ENCODE measurements around the gene CASS4.

The CASS4 gene

DNA sequence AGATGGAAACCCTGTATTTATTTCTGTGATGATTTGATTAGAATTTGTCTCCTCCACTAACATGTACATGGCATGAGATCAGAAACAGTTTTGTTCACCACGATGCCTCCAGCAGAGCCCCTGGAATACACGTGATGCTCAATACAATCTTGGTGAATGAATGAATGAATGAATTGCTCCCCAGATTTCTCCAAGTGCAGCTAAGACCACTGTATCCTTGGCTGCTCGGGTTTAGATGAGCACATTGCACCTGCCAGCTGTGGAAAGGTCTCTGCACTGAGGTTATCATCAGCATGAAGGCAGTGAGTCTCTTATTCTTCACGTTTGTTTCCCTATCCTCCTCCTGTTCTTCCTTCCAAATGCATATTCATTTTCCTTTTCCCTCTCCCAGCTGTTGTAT is 17.9 kb downstream of the CASS4 start:
- Mint-ChIP-seq H3K36me3 (ENCODE audit: insufficient read depth) (peaks cover 3% of the 10 kb centered on the region), H3K27ac (ENCODE audit: low read depth) (peak overlapping the region; percentile 89), H3K27me3 (no peaks in the 10 kb centered on the region), H3K9me3 (no peaks in the 10 kb centered on the region), H3K4me3 (peak overlapping the region; percentile 66), H3K4me1 (peaks cover 45% of the 10 kb centered on the region)
- no peak for ATAC-seq (replicated peaks; ENCODE audit: extremely low read depth, poor library complexity, severe bottlenecking)
- DNase-seq (ENCODE audit: low spot score in 2 of 2): no peak

GRCh38 chr20:56430461-56430860 is 18.4 kb downstream of the CASS4 start:
- H3K9me3 Mint-ChIP-seq: no peaks in the 10 kb centered on the region
- H3K4me1 Mint-ChIP-seq: peaks cover 45% of the 10 kb centered on the region
- peak overlapping the region; percentile 89 for H3K27ac Mint-ChIP-seq (ENCODE audit: low read depth)
- DNase-seq (ENCODE audit: low spot score in 2 of 2) (no peak), ATAC-seq (replicated peaks; ENCODE audit: extremely low read depth, poor library complexity, severe bottlenecking) (no peak)
- H3K4me3 Mint-ChIP-seq: peak overlapping the region; percentile 66
- peaks cover 3% of the 10 kb centered on the region for H3K36me3 Mint-ChIP-seq (ENCODE audit: insufficient read depth)
- no peaks in the 10 kb centered on the region for H3K27me3 Mint-ChIP-seq

DNA sequence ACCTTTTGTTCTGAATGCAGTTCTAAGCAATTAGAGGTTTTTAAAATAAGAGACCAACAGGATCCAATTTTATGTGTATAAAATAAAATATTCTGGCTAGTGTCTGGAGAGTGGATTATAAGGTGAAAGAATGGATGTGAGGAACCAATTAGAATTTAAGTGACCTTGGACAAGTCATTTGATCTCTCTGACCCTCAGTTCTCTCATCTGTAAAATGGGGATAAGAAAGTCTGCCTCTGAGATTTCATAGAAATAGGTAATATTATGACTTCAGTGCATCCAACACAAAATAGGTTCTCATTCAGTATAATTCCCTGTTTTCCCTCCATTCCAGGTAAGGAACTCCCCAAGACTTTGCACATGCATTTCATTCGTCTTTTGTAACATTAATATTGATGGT is 18.9 kb downstream of the CASS4 start:
- ATAC-seq (replicated peaks; ENCODE audit: extremely low read depth, poor library complexity, severe bottlenecking) (no peak), DNase-seq (ENCODE audit: low spot score in 2 of 2) (no peak)
- Mint-ChIP-seq H3K36me3 (ENCODE audit: insufficient read depth) (peaks cover 4% of the 10 kb centered on the region), H3K4me1 (peaks cover 45% of the 10 kb centered on the region), H3K27me3 (no peaks in the 10 kb centered on the region), H3K4me3 (no peak overlapping the region), H3K27ac (ENCODE audit: low read depth) (peak overlapping the region; percentile 89), H3K9me3 (no peaks in the 10 kb centered on the region)

DNA sequence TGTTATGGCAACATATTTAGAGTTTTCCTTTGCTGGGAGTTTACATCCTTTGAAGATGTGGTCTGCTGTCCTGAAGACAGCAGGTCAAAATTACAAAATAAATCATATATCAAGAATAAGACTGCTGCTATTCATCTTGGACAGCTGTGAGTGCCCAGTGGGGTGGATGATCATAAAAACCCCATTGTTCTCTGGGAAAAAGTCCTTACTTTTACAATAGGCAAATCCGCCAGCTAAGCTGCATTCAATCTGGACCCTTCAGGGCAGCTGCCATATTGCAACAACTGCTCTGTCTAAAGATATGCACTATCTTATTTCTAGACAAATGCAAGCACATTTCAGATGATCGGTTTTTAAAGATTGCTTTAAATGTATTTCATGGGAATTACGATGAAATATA is 19.4 kb downstream of the CASS4 start:
- Mint-ChIP-seq H3K4me3 (no peak overlapping the region), H3K27ac (ENCODE audit: low read depth) (no peak overlapping the region), H3K9me3 (no peaks in the 10 kb centered on the region), H3K27me3 (no peaks in the 10 kb centered on the region), H3K4me1 (peaks cover 45% of the 10 kb centered on the region), H3K36me3 (ENCODE audit: insufficient read depth) (peaks cover 5% of the 10 kb centered on the region)
- ATAC-seq (replicated peaks; ENCODE audit: extremely low read depth, poor library complexity, severe bottlenecking): no peak
- no peak for DNase-seq (ENCODE audit: low spot score in 2 of 2)

DNA sequence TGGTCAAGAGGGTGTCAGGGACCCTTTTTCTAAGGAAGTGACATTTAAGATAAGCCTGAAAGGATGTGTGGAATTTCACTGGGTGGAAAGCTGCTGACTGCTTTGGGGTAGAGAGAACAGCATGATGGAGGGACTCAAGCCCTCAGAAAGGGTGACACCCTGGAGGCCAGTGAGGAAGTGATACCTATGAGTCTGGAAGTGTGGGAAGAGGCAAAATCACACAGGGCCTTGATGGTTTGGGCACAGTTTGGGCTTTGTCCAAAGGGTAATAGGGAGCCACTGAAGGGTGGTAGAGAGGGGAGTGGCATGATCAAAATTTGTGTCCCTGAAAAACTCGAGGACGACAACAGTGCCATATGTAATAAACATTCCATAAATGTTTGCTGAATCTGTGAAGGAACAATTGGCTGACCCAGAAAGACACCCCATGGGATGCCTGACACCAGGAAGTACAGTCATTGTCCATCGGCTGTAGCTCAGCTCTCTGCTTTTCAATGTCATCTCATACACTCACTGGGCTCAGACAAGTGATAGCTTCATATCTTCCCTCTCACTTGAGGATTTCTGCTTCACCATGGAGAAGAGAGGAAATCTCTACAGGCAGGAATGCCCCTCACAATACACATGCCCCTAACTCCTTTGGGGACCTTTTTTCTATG is 21.3 kb downstream of the CASS4 start:
- DNase-seq (ENCODE audit: low spot score in 2 of 2) (no peak), ATAC-seq (replicated peaks; ENCODE audit: extremely low read depth, poor library complexity, severe bottlenecking) (no peak)
- peak overlapping the region; percentile 42 for H3K27ac Mint-ChIP-seq (ENCODE audit: low read depth)
- H3K36me3 Mint-ChIP-seq (ENCODE audit: insufficient read depth): peaks cover 12% of the 10 kb centered on the region
- no peaks in the 10 kb centered on the region for H3K9me3 Mint-ChIP-seq
- peaks cover 47% of the 10 kb centered on the region for H3K4me1 Mint-ChIP-seq
- no peaks in the 10 kb centered on the region for H3K27me3 Mint-ChIP-seq
- H3K4me3 Mint-ChIP-seq: no peak overlapping the region

- Mint-ChIP-seq H3K4me3 (no peak overlapping the region), H3K4me1 (peaks cover 47% of the 10 kb centered on the region), H3K27me3 (no peaks in the 10 kb centered on the region), H3K27ac (ENCODE audit: low read depth) (peak overlapping the region; percentile 42), H3K9me3 (no peaks in the 10 kb centered on the region), H3K36me3 (ENCODE audit: insufficient read depth) (peaks cover 12% of the 10 kb centered on the region)
- no peak for ATAC-seq (replicated peaks; ENCODE audit: extremely low read depth, poor library complexity, severe bottlenecking)
- DNase-seq (ENCODE audit: low spot score in 2 of 2): no peak
Observed at GRCh38 chr20:56433880-56434255, 21.8 kb downstream of the CASS4 start.

DNA sequence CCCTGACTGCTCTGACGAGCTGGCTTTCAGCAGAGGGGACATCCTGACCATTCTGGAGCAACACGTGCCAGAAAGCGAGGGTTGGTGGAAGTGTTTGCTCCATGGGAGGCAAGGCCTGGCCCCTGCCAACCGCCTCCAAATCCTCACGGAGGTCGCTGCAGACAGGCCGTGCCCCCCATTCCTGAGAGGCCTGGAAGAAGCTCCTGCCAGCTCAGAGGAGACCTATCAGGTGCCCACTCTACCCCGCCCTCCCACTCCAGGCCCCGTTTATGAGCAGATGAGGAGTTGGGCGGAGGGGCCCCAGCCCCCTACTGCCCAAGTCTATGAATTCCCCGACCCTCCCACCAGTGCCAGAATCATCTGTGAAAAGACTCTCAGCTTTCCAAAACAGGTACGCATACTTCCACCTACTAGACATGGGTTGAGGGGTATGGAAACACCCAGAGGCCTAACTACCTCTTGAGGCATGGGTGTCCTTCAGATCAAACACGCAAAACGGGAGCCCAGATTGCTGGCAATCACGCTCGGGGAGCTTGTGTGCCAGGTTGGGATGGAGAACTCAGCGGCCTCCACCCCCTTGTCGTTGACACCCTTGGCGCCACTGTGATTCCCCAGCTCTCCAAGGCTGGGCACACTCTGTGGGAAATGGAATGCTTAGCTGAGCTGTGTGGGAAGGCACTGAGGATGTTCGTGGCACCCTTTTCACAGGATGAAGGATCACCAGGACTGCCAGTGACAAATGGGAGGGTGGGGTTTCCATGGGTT is 25.3 kb downstream of the CASS4 start:
- H3K27me3 Mint-ChIP-seq: no peaks in the 10 kb centered on the region
- H3K9me3 Mint-ChIP-seq: no peaks in the 10 kb centered on the region
- ATAC-seq (replicated peaks; ENCODE audit: extremely low read depth, poor library complexity, severe bottlenecking): no peak
- H3K4me1 Mint-ChIP-seq: peaks cover 54% of the 10 kb centered on the region
- no peak for DNase-seq (ENCODE audit: low spot score in 2 of 2)
- H3K4me3 Mint-ChIP-seq: no peak overlapping the region
- peaks cover 8% of the 10 kb centered on the region for H3K36me3 Mint-ChIP-seq (ENCODE audit: insufficient read depth)
- no peak overlapping the region for H3K27ac Mint-ChIP-seq (ENCODE audit: low read depth)

- peaks cover 50% of the 10 kb centered on the region for H3K4me1 Mint-ChIP-seq
- H3K27me3 Mint-ChIP-seq: no peaks in the 10 kb centered on the region
- H3K4me3 Mint-ChIP-seq: no peak overlapping the region
- ATAC-seq (replicated peaks; ENCODE audit: extremely low read depth, poor library complexity, severe bottlenecking) (no peak), DNase-seq (ENCODE audit: low spot score in 2 of 2) (no peak)
- H3K27ac Mint-ChIP-seq (ENCODE audit: low read depth): peak overlapping the region; percentile 79
- no peaks in the 10 kb centered on the region for H3K9me3 Mint-ChIP-seq
- peaks cover 8% of the 10 kb centered on the region for H3K36me3 Mint-ChIP-seq (ENCODE audit: insufficient read depth)
Observed at GRCh38 chr20:56438284-56438683, 26.2 kb downstream of the CASS4 start.

DNA sequence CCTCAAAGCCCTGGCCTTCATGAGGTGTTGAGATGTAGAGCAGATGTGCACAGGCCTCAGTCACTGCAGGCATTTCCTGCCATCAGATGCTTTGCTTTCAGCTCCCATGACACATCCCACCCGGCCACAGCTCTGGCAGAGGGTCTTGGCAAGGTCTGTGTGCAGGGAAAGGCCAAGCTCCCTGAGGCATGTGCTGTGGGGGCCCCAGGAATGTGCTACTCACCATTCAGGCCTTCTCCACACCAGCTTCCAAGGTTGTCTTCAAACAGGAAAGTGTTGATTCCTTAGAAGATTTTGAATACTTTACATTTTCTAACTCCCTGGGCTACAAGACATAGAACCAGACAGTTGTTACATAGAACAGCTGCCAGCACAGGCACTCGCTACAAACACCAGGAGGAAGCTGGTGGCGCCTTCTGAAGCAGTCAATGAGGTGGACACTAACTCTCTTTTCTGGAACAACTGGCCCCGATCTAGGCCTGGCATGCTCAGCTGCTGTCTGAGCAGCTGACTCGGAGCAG is 27.8 kb downstream of the CASS4 start:
- no peak for ATAC-seq (replicated peaks; ENCODE audit: extremely low read depth, poor library complexity, severe bottlenecking)

DNA sequence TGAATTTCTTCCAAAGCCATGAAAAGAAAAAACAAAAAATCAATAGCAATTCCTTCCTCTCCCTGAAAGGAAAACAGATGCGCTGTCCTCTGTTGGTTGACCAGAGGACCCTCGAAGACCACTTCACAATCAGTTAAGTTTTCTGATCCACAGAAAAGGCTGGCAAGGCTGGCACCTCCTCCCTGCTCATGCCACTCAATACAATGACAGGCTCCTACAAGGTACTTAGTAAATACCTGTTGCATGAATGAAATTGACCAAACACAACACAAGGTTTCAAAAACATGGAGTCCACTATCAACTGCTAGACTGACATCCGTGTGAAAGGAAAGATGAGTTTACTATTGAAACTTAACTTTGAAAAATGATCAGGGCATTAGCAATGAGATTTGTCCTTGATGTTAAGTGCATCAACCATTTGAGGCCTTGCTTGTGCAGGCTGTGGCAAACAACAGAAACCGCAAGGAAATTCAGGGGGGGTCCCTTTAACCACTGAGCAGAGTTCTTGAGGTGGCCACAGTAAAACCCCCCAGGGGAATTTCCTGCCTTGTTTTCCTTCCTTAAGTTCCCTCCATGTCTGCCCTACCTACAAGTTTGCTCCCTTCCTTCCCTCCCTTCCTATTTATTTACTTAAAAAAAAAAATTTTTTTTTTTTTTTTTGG is 28.4 kb downstream of the CASS4 start:
- H3K4me1 Mint-ChIP-seq: peaks cover 42% of the 10 kb centered on the region
- H3K27ac Mint-ChIP-seq (ENCODE audit: low read depth): peak overlapping the region; percentile 50
- no peaks in the 10 kb centered on the region for H3K9me3 Mint-ChIP-seq
- peak; percentile 68 for ATAC-seq (replicated peaks; ENCODE audit: extremely low read depth, poor library complexity, severe bottlenecking)
- H3K4me3 Mint-ChIP-seq: peak overlapping the region; percentile 55
- DNase-seq (ENCODE audit: low spot score in 2 of 2): peak in 1 of 2 donors; percentile 35
- H3K36me3 Mint-ChIP-seq (ENCODE audit: insufficient read depth): peaks cover 10% of the 10 kb centered on the region
- no peaks in the 10 kb centered on the region for H3K27me3 Mint-ChIP-seq

More for the DNA sequence above, 27.8 kb downstream of the CASS4 start:
- Mint-ChIP-seq H3K27ac (ENCODE audit: low read depth) (peak overlapping the region; percentile 50), H3K36me3 (ENCODE audit: insufficient read depth) (peaks cover 8% of the 10 kb centered on the region), H3K9me3 (no peaks in the 10 kb centered on the region), H3K27me3 (no peaks in the 10 kb centered on the region), H3K4me3 (peak overlapping the region; percentile 55), H3K4me1 (peaks cover 42% of the 10 kb centered on the region)
- no peak for DNase-seq (ENCODE audit: low spot score in 2 of 2)

- DNase-seq (ENCODE audit: low spot score in 2 of 2) (no peak), ATAC-seq (replicated peaks; ENCODE audit: extremely low read depth, poor library complexity, severe bottlenecking) (peak; percentile 29)
- Mint-ChIP-seq H3K27me3 (no peaks in the 10 kb centered on the region), H3K9me3 (no peaks in the 10 kb centered on the region), H3K36me3 (ENCODE audit: insufficient read depth) (peaks cover 6% of the 10 kb centered on the region), H3K4me1 (peaks cover 39% of the 10 kb centered on the region), H3K4me3 (peak overlapping the region; percentile 4), H3K27ac (ENCODE audit: low read depth) (peak overlapping the region; percentile 45)
Observed at GRCh38 chr20:56442389-56443365, 30.6 kb downstream of the CASS4 start.
